ENCODE measurements around the gene DPYSL5. TPM values are rescaled to one million over a fixed set of nuclear protein-coding genes. Genes with fewer than 3 reads are reported as not detected.

DPYSL5 gene
- total and polyA plus RNA-seq, 2 experiments from 2014 or later, result 0.21 to 0.63 TPM

GRCh38 chr2:26822877-26823276, 25.1 kb upstream of the DPYSL5 start:
- Histone ChIP-seq H3K4me3 (no peak overlapping the region), H3K27me3 (no peaks in the 10 kb centered on the region), H3K79me2 (no peaks in the 10 kb centered on the region), H3K4me2 (no peak overlapping the region), H4K20me1 (ENCODE audit: insufficient read depth, poor library complexity, severe bottlenecking) (no peaks in the 10 kb centered on the region), H3K4me1 (ENCODE audit: insufficient read depth) (no peaks in the 10 kb centered on the region), H3K27ac (no peak overlapping the region), H3K36me3 (replicated peaks; ENCODE audit: insufficient read depth, low read depth) (no peaks in the 10 kb centered on the region), H2AFZ (no peak overlapping the region), H3K9me3 (ENCODE audit: low read depth) (no peaks in the 10 kb centered on the region), H3K9me2 (replicated peaks; ENCODE audit: insufficient read depth) (no peaks in the 10 kb centered on the region)
- no peak for DNase-seq (ENCODE audit: low spot score)
- WGBS (ENCODE audit: low lambda C conversion rate, missing lambda C conversion rate), result 95% methylated on average over 6 of the region's 6 CpGs
- no peak for TF ChIP-seq EZH2 (IDR thresholded peaks at IDR 0.05; ENCODE audit: borderline replicate concordance)
- TF ChIP-seq CTCF (IDR thresholded peaks at IDR 0.05; ENCODE audit: poor library complexity), result no peak
- TF ChIP-seq EZH2phosphoT487 (IDR thresholded peaks at IDR 0.05; ENCODE audit: low read depth, severe bottlenecking, unreplicated experiment), result no peak

GRCh38 chr2:26838121-26838906, 9.6 kb upstream of the DPYSL5 start:
- Histone ChIP-seq H4K20me1 (ENCODE audit: insufficient read depth, poor library complexity, severe bottlenecking) (no peaks in the 10 kb centered on the region), H3K9me2 (replicated peaks; ENCODE audit: insufficient read depth) (no peaks in the 10 kb centered on the region), H3K4me3 (no peak overlapping the region), H3K4me1 (ENCODE audit: insufficient read depth) (no peaks in the 10 kb centered on the region), H3K9me3 (ENCODE audit: low read depth) (no peaks in the 10 kb centered on the region), H3K36me3 (replicated peaks; ENCODE audit: insufficient read depth, low read depth) (no peaks in the 10 kb centered on the region), H3K27ac (no peak overlapping the region), H3K79me2 (no peaks in the 10 kb centered on the region), H2AFZ (no peak overlapping the region), H3K4me2 (no peak overlapping the region), H3K27me3 (peaks cover 26% of the 10 kb centered on the region)
- peak; percentile 42 for DNase-seq (ENCODE audit: low spot score)
- no peak for TF ChIP-seq EZH2 (IDR thresholded peaks at IDR 0.05; ENCODE audit: borderline replicate concordance)
- no peak for TF ChIP-seq EZH2phosphoT487 (IDR thresholded peaks at IDR 0.05; ENCODE audit: low read depth, severe bottlenecking, unreplicated experiment)
- TF ChIP-seq CTCF (IDR thresholded peaks at IDR 0.05; ENCODE audit: poor library complexity), result no peak
- WGBS (ENCODE audit: low lambda C conversion rate, missing lambda C conversion rate), result 64% methylated on average over 6 of the region's 6 CpGs

GRCh38 chr2:26840937-26841610, 6.9 kb upstream of the DPYSL5 start:
- DNase-seq (ENCODE audit: low spot score), result no peak
- no peaks in the 10 kb centered on the region for H3K9me2 ChIP-seq (replicated peaks; ENCODE audit: insufficient read depth)
- H3K27me3 ChIP-seq, result peaks cover 27% of the 10 kb centered on the region
- TF ChIP-seq EZH2 (IDR thresholded peaks at IDR 0.05; ENCODE audit: borderline replicate concordance) (no peak), EZH2phosphoT487 (IDR thresholded peaks at IDR 0.05; ENCODE audit: low read depth, severe bottlenecking, unreplicated experiment) (no peak), CTCF (IDR thresholded peaks at IDR 0.05; ENCODE audit: poor library complexity) (no peak)
- H3K27ac ChIP-seq, result no peak overlapping the region
- H3K79me2 ChIP-seq, result no peaks in the 10 kb centered on the region
- H3K9me3 ChIP-seq (ENCODE audit: low read depth), result no peaks in the 10 kb centered on the region
- H3K4me3 ChIP-seq, result no peak overlapping the region
- H3K4me1 ChIP-seq (ENCODE audit: insufficient read depth), result no peaks in the 10 kb centered on the region
- H4K20me1 ChIP-seq (ENCODE audit: insufficient read depth, poor library complexity, severe bottlenecking), result no peaks in the 10 kb centered on the region
- no peak overlapping the region for H2AFZ ChIP-seq
- 88% methylated on average over 4 of the region's 4 CpGs for WGBS (ENCODE audit: low lambda C conversion rate, missing lambda C conversion rate)
- no peaks in the 10 kb centered on the region for H3K36me3 ChIP-seq (replicated peaks; ENCODE audit: insufficient read depth, low read depth)
- no peak overlapping the region for H3K4me2 ChIP-seq
